GM12801 (cell line): ENCODE results near the gene MIGA1.

ENCODE experiments used
- TF ChIP-seq, protein P1 (sequence below): IDR thresholded peaks from one replicate; pipeline ENCODE4 v1.5.1; 2011; ENCODE audit warnings: control low read depth; ENCODE audit not compliant: insufficient read length; ENCODE audit errors: extremely low read depth

The MIGA1 gene

DNA sequence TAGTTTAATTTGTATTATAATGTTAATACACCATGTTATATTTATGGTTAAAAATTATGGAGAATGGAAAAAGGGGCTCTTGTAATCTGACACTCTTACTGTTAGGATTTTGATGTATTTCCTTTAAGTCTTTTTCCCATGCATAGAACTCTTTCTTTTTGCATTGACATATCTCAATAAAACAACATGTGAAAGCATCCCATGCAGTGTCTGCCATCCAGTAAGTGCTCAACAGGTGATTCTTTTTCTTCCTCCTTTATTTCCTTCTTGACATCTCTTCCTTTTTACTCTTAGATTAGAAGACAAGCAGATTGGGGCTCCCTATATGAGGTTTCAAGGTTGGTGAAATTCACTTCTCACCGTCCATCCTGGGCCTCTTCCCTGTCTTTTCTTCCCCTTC is 111.8 kb downstream of the MIGA1 start:
- TF ChIP-seq, protein P1, sequence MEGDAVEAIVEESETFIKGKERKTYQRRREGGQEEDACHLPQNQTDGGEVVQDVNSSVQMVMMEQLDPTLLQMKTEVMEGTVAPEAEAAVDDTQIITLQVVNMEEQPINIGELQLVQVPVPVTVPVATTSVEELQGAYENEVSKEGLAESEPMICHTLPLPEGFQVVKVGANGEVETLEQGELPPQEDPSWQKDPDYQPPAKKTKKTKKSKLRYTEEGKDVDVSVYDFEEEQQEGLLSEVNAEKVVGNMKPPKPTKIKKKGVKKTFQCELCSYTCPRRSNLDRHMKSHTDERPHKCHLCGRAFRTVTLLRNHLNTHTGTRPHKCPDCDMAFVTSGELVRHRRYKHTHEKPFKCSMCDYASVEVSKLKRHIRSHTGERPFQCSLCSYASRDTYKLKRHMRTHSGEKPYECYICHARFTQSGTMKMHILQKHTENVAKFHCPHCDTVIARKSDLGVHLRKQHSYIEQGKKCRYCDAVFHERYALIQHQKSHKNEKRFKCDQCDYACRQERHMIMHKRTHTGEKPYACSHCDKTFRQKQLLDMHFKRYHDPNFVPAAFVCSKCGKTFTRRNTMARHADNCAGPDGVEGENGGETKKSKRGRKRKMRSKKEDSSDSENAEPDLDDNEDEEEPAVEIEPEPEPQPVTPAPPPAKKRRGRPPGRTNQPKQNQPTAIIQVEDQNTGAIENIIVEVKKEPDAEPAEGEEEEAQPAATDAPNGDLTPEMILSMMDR = no peak

DNA sequence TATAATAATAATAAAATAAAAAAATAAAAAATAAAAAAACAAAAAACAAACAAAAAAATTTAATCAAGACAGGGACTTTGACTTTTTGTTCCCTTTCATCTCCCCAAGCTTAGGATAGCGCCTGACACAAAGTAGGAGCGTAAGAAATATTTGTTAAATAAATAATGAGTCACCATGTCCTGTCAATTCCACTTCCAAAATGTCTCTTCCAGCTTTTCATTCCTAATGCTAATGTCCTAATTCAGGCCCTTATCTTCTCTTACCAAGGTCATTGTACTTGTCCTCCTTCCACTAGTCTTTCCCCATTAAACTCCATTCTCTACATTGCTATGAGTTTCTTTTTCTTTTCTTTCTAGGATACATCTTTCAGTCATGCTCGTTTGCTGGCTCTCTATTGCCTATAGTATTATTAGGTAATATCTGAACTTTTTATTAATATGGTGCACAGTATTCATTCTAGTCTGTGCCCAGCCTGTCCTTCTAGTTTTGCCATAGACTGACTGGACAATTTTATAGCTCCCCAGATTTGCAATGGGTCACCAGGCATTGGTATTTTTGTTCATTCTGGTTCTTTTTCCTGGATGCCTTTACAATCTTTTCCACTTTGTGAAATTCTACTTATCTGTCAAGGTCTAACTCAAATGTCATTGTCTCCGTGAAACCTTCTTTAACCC is 120.3 kb downstream of the MIGA1 start:
- TF ChIP-seq, protein P1 = no peak

DNA sequence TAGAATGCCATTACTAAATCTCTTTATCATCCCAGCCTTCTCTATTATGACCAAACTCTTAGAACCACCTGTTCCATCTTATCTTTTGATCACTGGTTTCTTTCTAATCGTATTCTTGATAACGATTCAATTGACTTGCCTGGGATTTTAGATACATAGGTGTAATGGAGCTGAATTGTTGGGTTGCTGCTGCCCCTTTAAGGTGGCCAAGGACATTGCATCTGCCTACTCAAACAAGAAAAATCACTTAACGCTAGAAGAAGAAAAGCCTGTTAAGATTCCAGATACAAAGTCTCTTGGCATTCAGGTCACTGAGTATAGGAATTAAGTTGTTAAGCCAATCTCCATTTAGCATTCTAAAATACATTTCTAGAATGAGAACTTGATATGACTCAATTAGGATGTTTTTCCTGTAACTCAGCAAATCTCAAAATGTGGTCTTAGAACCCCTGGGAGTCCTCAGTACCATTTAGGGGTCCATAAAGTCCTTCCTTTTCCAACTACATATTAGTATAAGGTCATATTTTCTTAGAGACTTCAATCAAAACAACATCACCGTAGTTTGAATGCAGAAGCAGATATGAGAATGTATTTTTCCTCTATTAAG is 121.3 kb downstream of the MIGA1 start:
- TF ChIP-seq, protein P1 = no peak

DNA sequence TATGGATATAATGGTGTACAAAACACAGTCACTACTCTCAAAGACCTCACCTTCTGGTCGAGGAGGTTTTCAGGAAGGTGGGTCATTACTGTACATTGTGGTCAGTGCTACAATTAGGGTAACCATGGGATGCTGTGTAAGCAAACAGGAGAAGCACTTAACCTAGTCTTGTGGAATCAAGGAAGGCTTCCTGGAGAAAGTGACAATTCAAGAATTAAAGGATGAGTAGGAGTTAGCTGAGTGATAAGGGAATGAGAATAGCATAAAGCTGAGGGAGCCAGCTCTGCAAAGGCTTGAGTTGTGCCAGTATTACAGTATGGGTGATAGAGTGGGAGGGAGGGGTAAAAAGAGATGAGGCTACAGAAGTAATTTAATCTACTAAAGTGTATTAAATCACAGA is 126.2 kb downstream of the MIGA1 start:
- TF ChIP-seq, protein P1 = no peak

DNA sequence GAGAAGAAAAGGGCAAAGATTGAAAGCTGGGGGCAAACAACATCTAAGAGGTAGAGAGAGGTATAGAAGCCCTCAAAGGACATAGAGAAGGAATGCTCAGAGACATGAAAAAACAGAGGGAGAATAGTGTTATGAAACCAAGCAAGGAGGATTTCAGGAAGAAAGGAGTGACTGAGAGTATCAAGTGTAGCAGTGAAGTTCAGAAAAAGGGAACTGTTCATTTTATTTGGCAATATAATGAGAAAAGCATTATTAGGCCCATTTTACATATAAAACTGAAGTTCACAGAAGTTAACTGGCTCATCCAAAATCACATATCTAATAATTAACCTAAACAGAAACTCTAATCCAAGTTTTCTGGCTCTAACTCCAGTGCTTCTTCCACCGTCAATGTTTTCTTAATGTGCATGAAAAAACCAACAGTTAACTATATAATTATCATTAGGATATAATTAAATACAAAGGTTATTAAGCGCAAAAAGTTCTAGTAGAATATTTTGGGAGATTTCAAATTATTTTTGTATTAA is 126.6 kb downstream of the MIGA1 start:
- TF ChIP-seq, protein P1 = no peak

DNA sequence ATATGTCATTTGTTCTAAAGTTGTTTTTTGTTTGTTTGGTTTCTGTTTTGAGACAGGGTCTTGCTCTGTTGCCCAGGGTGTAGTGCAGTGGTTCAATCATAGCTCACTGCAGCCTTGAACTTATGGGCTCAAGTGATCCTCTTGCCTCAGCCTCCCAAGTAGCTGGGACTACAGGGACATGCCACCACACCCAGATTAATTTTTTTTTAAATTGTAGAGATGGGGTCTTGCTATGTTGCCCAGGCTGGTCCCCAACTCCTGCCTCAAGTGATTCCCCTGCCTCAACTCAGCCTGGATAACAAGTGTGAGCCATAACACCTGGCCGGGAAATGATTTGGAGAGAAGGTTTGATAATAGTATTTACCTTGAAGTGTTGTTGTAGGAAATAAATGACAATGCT is 127.2 kb downstream of the MIGA1 start:
- TF ChIP-seq, protein P1 = no peak

DNA sequence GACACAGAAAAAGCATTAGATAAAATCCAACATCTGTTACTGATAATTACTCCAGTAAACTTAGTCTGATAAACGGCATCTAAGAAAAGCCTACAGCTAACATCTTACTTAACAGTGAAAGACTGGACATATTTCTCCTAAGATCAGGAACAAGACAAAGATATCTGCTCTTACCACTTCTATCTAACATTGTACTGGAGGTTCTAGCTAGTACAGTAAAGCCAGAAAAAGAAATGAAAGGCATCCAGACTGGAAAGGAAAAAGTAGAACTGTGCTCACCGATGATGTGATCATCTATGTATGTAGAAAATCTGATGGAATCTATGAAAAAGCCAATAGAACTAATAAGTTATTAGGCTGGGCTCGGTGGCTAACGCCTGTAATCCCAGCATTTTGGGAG is 130.7 kb downstream of the MIGA1 start:
- TF ChIP-seq, protein P1 = no peak
